Hepatocyte (in vitro differentiated cells): ENCODE measurements around the gene RUNDC1.

Source experiments
- EZH2 ChIP-seq: fragments of 200-600 bp; sonication (generic); IDR thresholded peaks from 2 replicates; pipeline ENCODE4 v1.6.1; 2016; ENCODE audit warnings: antibody characterized with exemption, mild to moderate bottlenecking, borderline replicate concordance
- EZH2phosphoT487 ChIP-seq: fragments of 200-600 bp; sonication (generic); IDR thresholded peaks from one replicate; pipeline ENCODE4 v1.6.1; 2018; ENCODE audit warnings: antibody characterized with exemption, mild to moderate bottlenecking, low read depth, moderate library complexity; ENCODE audit not compliant: unreplicated experiment, severe bottlenecking
- TF ChIP-seq, protein P1 (sequence below): fragments of 200-600 bp; sonication (generic); IDR thresholded peaks from 2 replicates; pipeline ENCODE4 v1.5.1; 2016; ENCODE audit warnings: antibody characterized with exemption, mild to moderate bottlenecking; ENCODE audit not compliant: poor library complexity

DNA sequence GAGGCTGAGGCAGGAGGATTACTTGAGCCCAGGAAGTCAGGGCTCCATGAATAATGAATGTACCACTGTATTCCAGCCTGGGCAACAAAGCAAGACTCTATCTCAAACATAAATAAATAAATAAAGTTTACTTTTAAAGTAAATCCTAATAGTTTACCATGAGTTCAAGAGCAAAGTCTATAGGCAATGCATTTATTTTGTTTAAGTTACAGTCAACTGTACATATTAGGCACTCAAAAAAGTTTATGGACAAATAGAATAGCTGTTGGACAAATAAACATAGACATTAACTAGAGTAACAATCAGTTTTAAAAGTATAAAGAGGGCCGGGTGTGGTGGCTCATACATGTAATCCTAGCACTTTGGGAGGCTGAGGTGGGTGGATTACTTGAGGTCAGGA lies 12.4 kb upstream of the RUNDC1 start:
- TF ChIP-seq, protein P1, sequence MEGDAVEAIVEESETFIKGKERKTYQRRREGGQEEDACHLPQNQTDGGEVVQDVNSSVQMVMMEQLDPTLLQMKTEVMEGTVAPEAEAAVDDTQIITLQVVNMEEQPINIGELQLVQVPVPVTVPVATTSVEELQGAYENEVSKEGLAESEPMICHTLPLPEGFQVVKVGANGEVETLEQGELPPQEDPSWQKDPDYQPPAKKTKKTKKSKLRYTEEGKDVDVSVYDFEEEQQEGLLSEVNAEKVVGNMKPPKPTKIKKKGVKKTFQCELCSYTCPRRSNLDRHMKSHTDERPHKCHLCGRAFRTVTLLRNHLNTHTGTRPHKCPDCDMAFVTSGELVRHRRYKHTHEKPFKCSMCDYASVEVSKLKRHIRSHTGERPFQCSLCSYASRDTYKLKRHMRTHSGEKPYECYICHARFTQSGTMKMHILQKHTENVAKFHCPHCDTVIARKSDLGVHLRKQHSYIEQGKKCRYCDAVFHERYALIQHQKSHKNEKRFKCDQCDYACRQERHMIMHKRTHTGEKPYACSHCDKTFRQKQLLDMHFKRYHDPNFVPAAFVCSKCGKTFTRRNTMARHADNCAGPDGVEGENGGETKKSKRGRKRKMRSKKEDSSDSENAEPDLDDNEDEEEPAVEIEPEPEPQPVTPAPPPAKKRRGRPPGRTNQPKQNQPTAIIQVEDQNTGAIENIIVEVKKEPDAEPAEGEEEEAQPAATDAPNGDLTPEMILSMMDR, result no peak
- TF ChIP-seq EZH2 (no peak), EZH2phosphoT487 (no peak)
